Kidney (tissue), 14 donors: ENCODE measurements around the gene CPA5. TPM values are rescaled to one million over a fixed set of nuclear protein-coding genes. Genes with fewer than 3 reads are reported as not detected.

ENCODE experiments used
- DNase-seq, 5 donors: peaks; one replicate each; pipeline ENCODE4 v3.0.0-alpha.2; 2013 to 2020
- FAIRE-seq: peaks from 2 replicates; lab custom pipeline; 2012; peaks lifted over from hg19 to GRCh38; lab: Jason Lieb, UNC
- H3K27ac ChIP-seq, 2 donors: one replicate each; pipeline ENCODE4 v1.7.0; 2013; ENCODE audit warnings: low read depth in 2 of 2, low read length in 2 of 2, inconsistent platforms in 1 of 2
- H3K27me3 ChIP-seq: one replicate; pipeline ENCODE4 v1.7.1; 2013; ENCODE audit warnings: low read length, inconsistent platforms; ENCODE audit not compliant: control insufficient read depth, insufficient read depth
- H3K36me3 ChIP-seq, 3 donors: one replicate each; pipeline versions ENCODE4 v1.7.0 to v1.7.1; 2013; ENCODE audit warnings: low read length in 3 of 3, control low read depth in 1 of 3, inconsistent platforms in 1 of 3; ENCODE audit not compliant: insufficient read depth in 3 of 3, control insufficient read depth in 2 of 3
- H3K4me1 ChIP-seq, 3 donors: one replicate each; pipeline versions ENCODE4 v1.7.0 to v1.7.1; 2013; ENCODE audit warnings: low read length in 3 of 3, inconsistent platforms in 1 of 3, low read depth in 1 of 3; ENCODE audit not compliant: control insufficient read depth in 2 of 3, insufficient read depth in 2 of 3
- H3K4me3 ChIP-seq, 3 donors: one replicate each; pipeline versions ENCODE4 v1.7.0 to v1.8.1; 2013; ENCODE audit warnings: low read length in 3 of 3, control low read depth in 1 of 3, inconsistent platforms in 1 of 3
- H3K9ac ChIP-seq, 3 donors: one replicate each; pipeline versions ENCODE4 v1.7.0 to v1.7.1; 2013; ENCODE audit warnings: low read length in 3 of 3, control low read depth in 1 of 3, inconsistent platforms in 1 of 3
- H3K9me3 ChIP-seq, 3 donors: one replicate each; pipeline versions ENCODE4 v1.7.0 to v1.7.1; 2013; ENCODE audit warnings: low read length in 3 of 3, control low read depth in 1 of 3, inconsistent platforms in 1 of 3; ENCODE audit not compliant: control insufficient read depth in 2 of 3, insufficient read depth in 1 of 3
- CTCF ChIP-seq: IDR thresholded peaks from 3 replicates; pipeline ENCODE4 v1.5.1; 2012; ENCODE audit warnings: mild to moderate bottlenecking, moderate library complexity, borderline replicate concordance; ENCODE audit not compliant: insufficient read depth; ENCODE audit errors: extremely low read depth
- intact Hi-C: fragments of 100-400 bp; cut with DNase I; formaldehyde crosslinking; loops from one replicate; pipeline ENCODE4 v1.11.1; 2022
- polyA plus RNA-seq: library from polyadenylated mRNA; stranded (reverse); fragments of 350-450 nt; fragmentation: Illumina TruSeq; extraction: RNeasy Lipid Tissue Mini Kit (QIAGEN cat#74804); gene quantifications from one replicate; pipeline ENCODE4 v1.2.3, GENCODE V29; 2014; ENCODE audit warnings: low read depth, low replicate concordance; ENCODE audit not compliant: insufficient read depth
- total RNA-seq: library from RNA; stranded (reverse); fragmentation: NEBNext Ultra II Directional; extraction: Animal tissue kit (Norgen Biotek cat#: 25700); gene quantifications from one replicate; pipeline ENCODE4 v1.2.1, GENCODE V29; 2021
- donor health status: control.
- donor health status: control.
- donor health status: control.
- donor health status: control.
- donor health status: control.
- donor health status: DM: yes; HTN: yes; CAD: no.
- donor health status: Normal renal cell carcinoma (clear cell type).

CPA5 gene
- total and polyA plus RNA-seq, 2 donors from 2014 or later = 0.54 to 1.1 TPM

- no peak overlapping the region for H3K27ac ChIP-seq
- TF ChIP-seq CTCF = no peak
- no peaks in the 10 kb centered on the region for H3K36me3 ChIP-seq
- no peak overlapping the region for H3K9ac ChIP-seq
- H3K4me1 ChIP-seq = peaks cover 3 to 13% (median 9%) of the 10 kb centered on the region in 3 donors
- H3K9me3 ChIP-seq = peaks cover 0 to 10% (median 2%) of the 10 kb centered on the region in 3 donors
- intact Hi-C loops = no loop called here
- FAIRE-seq = no peak
- H3K4me3 ChIP-seq = no peak overlapping the region
- H3K27me3 ChIP-seq = no peaks in the 10 kb centered on the region
- no peak for DNase-seq
Observed at GRCh38 chr7:130361681-130362080, 17.1 kb downstream of the CPA5 start.

GRCh38 chr7:130362251-130362816 is 17.7 kb downstream of the CPA5 start:
- DNase-seq (no peak), FAIRE-seq (no peak)
- TF ChIP-seq CTCF = no peak
- H3K36me3 ChIP-seq = no peaks in the 10 kb centered on the region
- intact Hi-C loops = no loop called here
- H3K9ac ChIP-seq = no peak overlapping the region
- H3K4me3 ChIP-seq = no peak overlapping the region
- H3K9me3 ChIP-seq = peaks cover 0 to 10% (median 2%) of the 10 kb centered on the region in 3 donors
- no peaks in the 10 kb centered on the region for H3K27me3 ChIP-seq
- H3K4me1 ChIP-seq = peaks cover 2 to 9% (median 9%) of the 10 kb centered on the region in 3 donors
- no peak overlapping the region for H3K27ac ChIP-seq

- TF ChIP-seq CTCF = no peak
- Histone ChIP-seq H3K4me3 (no peak overlapping the region), H3K4me1 (peaks cover 2 to 9% (median 9%) of the 10 kb centered on the region in 3 donors), H3K9ac (peak overlapping the region in 1 of 3 donors; percentile 32), H3K36me3 (no peaks in the 10 kb centered on the region), H3K27ac (peak overlapping the region; percentile 11 to 43), H3K27me3 (no peaks in the 10 kb centered on the region), H3K9me3 (peaks cover 0 to 10% (median 2%) of the 10 kb centered on the region in 3 donors)
- FAIRE-seq (no peak), DNase-seq (no peak)
- intact Hi-C loops = no loop called here
Observed at GRCh38 chr7:130363026-130363847, 18.6 kb downstream of the CPA5 start.
